GM23338 (cell line): ENCODE results near the gene SPATA20.

Experiments
- CTCF ChIP-seq, 2 experiments: fragments of 200-600 bp in 1 of 2; sonication (generic) in 1 of 2; conservative IDR thresholded peaks; 2 replicates each; pipeline versions ENCODE4 v1.5.1 to v1.6.1; 2016 to 2017; ENCODE audit warnings: antibody characterized with exemption in 2 of 2, low read depth in 2 of 2, mild to moderate bottlenecking in 2 of 2, moderate library complexity in 1 of 2
- ETS1 ChIP-seq: IDR thresholded peaks from 2 replicates; pipeline ENCODE4 v1.6.1; 2016; ENCODE audit warnings: antibody characterized with exemption
- EZH2 ChIP-seq: fragments of 200-600 bp; sonication (generic); IDR thresholded peaks from one replicate; pipeline ENCODE4 v1.8.0; 2017; ENCODE audit warnings: antibody characterized with exemption, mild to moderate bottlenecking, low read depth; ENCODE audit not compliant: unreplicated experiment
- JUNB ChIP-seq: IDR thresholded peaks from one replicate; pipeline ENCODE4 v1.6.1; 2016; ENCODE audit warnings: antibody characterized with exemption; ENCODE audit not compliant: unreplicated experiment
- POLR2AphosphoS5 ChIP-seq: IDR thresholded peaks from 2 replicates; pipeline ENCODE4 v1.6.1; 2016; ENCODE audit warnings: antibody characterized with exemption, low read depth
- STAT1 ChIP-seq: IDR thresholded peaks from one replicate; pipeline ENCODE4 v1.6.1; 2016; ENCODE audit warnings: antibody characterized with exemption; ENCODE audit not compliant: unreplicated experiment
- ZNF331 ChIP-seq: fragments of 250-450 bp; sonication (Bioruptor Pico); IDR thresholded peaks from 2 replicates; pipeline ENCODE4 v1.5.0; 2020; ENCODE audit warnings: low read depth, mild to moderate bottlenecking, moderate library complexity
- TF ChIP-seq, protein P1 (sequence below): IDR thresholded peaks from one replicate; pipeline ENCODE4 v1.6.1; 2018; ENCODE audit warnings: antibody characterized with exemption; ENCODE audit not compliant: unreplicated experiment
- TF ChIP-seq, protein P2 (sequence below): fragments of 250-450 bp; sonication (Bioruptor Pico); IDR thresholded peaks from 2 replicates; pipeline ENCODE4 v1.5.0; 2020; ENCODE audit warnings: mild to moderate bottlenecking, moderate library complexity

DNA sequence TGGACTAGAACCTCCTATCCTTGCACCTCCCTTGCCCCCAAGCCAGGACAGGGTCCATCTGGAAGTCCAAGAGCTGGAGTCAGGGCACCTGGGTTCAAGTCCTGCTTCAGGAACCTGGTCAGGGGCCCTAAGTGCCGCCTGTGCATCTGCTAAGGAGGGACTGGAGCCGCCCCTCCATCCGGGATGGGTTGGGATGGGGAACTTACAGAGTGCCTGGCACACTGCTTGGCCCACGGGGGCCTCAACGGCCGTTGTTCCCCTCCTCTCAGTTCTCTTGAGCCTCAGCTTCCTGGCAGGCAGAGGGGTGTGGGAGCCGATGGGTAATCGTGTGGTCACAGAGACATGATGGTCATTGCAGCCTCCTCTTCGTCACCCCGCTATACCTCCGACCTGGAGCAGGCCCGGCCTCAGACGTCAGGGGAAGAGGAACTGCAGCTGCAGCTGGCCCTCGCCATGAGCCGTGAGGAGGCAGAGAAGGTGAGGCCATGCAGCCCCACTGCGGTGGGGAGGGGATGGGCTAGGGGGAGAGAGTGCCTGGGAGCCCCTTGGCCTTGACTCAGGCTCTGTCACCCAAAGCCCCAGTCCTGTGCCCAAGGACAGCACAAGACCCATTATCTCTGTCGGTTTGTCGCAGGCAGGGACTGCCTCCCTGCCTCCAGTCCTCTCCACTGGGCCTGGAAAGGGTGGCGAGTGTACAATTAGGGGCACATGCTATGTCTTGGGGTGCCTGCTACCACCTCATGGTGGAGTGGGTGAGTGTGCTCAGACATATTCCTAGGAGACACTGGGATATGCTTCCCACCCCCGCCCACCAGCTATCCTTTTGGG lies 9.0 kb upstream of the SPATA20 start:
- TF ChIP-seq POLR2AphosphoS5 (no peak), JUNB (no peak), CTCF (conservative IDR thresholded peaks at IDR 0.05; ENCODE audit: low read depth in 2 of 2) (no peak), EZH2 (no peak), STAT1 (no peak), ETS1 (no peak), ZNF331 (no peak)
- TF ChIP-seq, protein P1, sequence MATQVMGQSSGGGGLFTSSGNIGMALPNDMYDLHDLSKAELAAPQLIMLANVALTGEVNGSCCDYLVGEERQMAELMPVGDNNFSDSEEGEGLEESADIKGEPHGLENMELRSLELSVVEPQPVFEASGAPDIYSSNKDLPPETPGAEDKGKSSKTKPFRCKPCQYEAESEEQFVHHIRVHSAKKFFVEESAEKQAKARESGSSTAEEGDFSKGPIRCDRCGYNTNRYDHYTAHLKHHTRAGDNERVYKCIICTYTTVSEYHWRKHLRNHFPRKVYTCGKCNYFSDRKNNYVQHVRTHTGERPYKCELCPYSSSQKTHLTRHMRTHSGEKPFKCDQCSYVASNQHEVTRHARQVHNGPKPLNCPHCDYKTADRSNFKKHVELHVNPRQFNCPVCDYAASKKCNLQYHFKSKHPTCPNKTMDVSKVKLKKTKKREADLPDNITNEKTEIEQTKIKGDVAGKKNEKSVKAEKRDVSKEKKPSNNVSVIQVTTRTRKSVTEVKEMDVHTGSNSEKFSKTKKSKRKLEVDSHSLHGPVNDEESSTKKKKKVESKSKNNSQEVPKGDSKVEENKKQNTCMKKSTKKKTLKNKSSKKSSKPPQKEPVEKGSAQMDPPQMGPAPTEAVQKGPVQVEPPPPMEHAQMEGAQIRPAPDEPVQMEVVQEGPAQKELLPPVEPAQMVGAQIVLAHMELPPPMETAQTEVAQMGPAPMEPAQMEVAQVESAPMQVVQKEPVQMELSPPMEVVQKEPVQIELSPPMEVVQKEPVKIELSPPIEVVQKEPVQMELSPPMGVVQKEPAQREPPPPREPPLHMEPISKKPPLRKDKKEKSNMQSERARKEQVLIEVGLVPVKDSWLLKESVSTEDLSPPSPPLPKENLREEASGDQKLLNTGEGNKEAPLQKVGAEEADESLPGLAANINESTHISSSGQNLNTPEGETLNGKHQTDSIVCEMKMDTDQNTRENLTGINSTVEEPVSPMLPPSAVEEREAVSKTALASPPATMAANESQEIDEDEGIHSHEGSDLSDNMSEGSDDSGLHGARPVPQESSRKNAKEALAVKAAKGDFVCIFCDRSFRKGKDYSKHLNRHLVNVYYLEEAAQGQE, result no peak
- TF ChIP-seq, protein P2, sequence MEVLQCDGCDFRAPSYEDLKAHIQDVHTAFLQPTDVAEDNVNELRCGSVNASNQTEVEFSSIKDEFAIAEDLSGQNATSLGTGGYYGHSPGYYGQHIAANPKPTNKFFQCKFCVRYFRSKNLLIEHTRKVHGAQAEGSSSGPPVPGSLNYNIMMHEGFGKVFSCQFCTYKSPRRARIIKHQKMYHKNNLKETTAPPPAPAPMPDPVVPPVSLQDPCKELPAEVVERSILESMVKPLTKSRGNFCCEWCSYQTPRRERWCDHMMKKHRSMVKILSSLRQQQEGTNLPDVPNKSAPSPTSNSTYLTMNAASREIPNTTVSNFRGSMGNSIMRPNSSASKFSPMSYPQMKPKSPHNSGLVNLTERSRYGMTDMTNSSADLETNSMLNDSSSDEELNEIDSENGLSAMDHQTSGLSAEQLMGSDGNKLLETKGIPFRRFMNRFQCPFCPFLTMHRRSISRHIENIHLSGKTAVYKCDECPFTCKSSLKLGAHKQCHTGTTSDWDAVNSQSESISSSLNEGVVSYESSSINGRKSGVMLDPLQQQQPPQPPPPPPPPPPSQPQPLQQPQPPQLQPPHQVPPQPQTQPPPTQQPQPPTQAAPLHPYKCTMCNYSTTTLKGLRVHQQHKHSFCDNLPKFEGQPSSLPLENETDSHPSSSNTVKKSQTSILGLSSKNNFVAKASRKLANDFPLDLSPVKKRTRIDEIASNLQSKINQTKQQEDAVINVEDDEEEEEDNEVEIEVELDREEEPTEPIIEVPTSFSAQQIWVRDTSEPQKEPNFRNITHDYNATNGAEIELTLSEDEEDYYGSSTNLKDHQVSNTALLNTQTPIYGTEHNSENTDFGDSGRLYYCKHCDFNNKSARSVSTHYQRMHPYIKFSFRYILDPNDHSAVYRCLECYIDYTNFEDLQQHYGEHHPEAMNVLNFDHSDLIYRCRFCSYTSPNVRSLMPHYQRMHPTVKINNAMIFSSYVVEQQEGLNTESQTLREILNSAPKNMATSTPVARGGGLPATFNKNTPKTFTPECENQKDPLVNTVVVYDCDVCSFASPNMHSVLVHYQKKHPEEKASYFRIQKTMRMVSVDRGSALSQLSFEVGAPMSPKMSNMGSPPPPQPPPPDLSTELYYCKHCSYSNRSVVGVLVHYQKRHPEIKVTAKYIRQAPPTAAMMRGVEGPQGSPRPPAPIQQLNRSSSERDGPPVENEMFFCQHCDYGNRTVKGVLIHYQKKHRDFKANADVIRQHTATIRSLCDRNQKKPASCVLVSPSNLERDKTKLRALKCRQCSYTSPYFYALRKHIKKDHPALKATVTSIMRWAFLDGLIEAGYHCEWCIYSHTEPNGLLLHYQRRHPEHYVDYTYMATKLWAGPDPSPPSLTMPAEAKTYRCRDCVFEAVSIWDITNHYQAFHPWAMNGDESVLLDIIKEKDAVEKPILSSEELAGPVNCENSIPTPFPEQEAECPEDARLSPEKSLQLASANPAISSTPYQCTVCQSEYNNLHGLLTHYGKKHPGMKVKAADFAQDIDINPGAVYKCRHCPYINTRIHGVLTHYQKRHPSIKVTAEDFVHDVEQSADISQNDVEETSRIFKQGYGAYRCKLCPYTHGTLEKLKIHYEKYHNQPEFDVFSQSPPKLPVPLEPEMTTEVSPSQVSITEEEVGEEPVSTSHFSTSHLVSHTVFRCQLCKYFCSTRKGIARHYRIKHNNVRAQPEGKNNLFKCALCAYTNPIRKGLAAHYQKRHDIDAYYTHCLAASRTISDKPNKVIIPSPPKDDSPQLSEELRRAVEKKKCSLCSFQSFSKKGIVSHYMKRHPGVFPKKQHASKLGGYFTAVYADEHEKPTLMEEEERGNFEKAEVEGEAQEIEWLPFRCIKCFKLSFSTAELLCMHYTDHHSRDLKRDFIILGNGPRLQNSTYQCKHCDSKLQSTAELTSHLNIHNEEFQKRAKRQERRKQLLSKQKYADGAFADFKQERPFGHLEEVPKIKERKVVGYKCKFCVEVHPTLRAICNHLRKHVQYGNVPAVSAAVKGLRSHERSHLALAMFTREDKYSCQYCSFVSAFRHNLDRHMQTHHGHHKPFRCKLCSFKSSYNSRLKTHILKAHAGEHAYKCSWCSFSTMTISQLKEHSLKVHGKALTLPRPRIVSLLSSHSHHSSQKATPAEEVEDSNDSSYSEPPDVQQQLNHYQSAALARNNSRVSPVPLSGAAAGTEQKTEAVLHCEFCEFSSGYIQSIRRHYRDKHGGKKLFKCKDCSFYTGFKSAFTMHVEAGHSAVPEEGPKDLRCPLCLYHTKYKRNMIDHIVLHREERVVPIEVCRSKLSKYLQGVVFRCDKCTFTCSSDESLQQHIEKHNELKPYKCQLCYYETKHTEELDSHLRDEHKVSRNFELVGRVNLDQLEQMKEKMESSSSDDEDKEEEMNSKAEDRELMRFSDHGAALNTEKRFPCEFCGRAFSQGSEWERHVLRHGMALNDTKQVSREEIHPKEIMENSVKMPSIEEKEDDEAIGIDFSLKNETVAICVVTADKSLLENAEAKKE (CRISPR knock-in tag), result no peak
